DOHH2 (cell line): ENCODE results near the gene CACNA2D1.

ENCODE experiments used
- H3F3A ChIP-seq: fragments of 200-600 bp; sonication (generic), shearing (Covaris generic); 2 replicates; pipeline ENCODE4 v1.6.0; 2016; ENCODE audit warnings: antibody characterized with exemption, mild to moderate bottlenecking; ENCODE audit not compliant: control insufficient read depth, insufficient read depth
- H3K27ac ChIP-seq: fragments of 200-600 bp; sonication (generic); 2 replicates; pipeline ENCODE4 v1.5.1; 2014; ENCODE audit warnings: low read depth, mild to moderate bottlenecking, low read length, moderate library complexity
- H3K27me3 ChIP-seq: fragments of 200-600 bp; sonication (generic); 2 replicates; pipeline ENCODE4 v1.6.1; 2014; ENCODE audit warnings: mild to moderate bottlenecking, low read length, mixed read lengths; ENCODE audit not compliant: control insufficient read depth
- H3K36me3 ChIP-seq: fragments of 200-600 bp; sonication (generic); 2 replicates; pipeline ENCODE4 v1.6.1; 2014; ENCODE audit warnings: mild to moderate bottlenecking, low read length, moderate library complexity, mixed read lengths; ENCODE audit not compliant: control insufficient read depth
- H3K4me1 ChIP-seq: fragments of 200-600 bp; sonication (generic); 2 replicates; pipeline ENCODE4 v1.6.1; 2014; ENCODE audit warnings: mild to moderate bottlenecking, low read length, mixed read lengths; ENCODE audit not compliant: control insufficient read depth
- H3K4me2 ChIP-seq: fragments of 200-600 bp; sonication (generic); 2 replicates; pipeline ENCODE4 v1.6.0; 2014; ENCODE audit warnings: mild to moderate bottlenecking, low read length, moderate library complexity
- H3K4me3 ChIP-seq: fragments of 200-600 bp; sonication (generic); 2 replicates; pipeline ENCODE4 v1.5.1; 2014; ENCODE audit warnings: mild to moderate bottlenecking, low read length, mixed read lengths
- H3K79me2 ChIP-seq: fragments of 200-600 bp; sonication (generic); 2 replicates; pipeline ENCODE4 v1.6.1; 2014; ENCODE audit warnings: mild to moderate bottlenecking, low read length, mixed read lengths; ENCODE audit not compliant: control insufficient read depth
- H3K9me2 ChIP-seq: fragments of 200-600 bp; sonication (generic); replicated peaks from 2 replicates; pipeline ENCODE4 v1.6.1; 2014; ENCODE audit warnings: mild to moderate bottlenecking, low read length, mixed read lengths; ENCODE audit not compliant: control insufficient read depth
- H3K9me3 ChIP-seq: fragments of 200-600 bp; sonication (generic); 2 replicates; pipeline ENCODE4 v1.6.1; 2014; ENCODE audit warnings: antibody characterized with exemption, low read length, mixed read lengths; ENCODE audit not compliant: control insufficient read depth, insufficient read depth
- H4K20me1 ChIP-seq: fragments of 200-600 bp; sonication (generic); 2 replicates; pipeline ENCODE4 v1.6.0; 2014; ENCODE audit warnings: low read depth, mild to moderate bottlenecking, antibody characterized with exemption, low read length, moderate library complexity; ENCODE audit not compliant: control insufficient read depth, insufficient read depth
- CTCF ChIP-seq: fragments of 200-600 bp; sonication (generic); IDR thresholded peaks from one replicate; pipeline ENCODE4 v1.5.1; 2014; ENCODE audit warnings: antibody characterized with exemption, mild to moderate bottlenecking, low read depth, low read length; ENCODE audit not compliant: poor library complexity, severe bottlenecking
- EZH2phosphoT487 ChIP-seq: fragments of 200-600 bp; sonication (generic); IDR thresholded peaks from 2 replicates; pipeline ENCODE4 v1.6.1; 2017; ENCODE audit warnings: borderline replicate concordance, mild to moderate bottlenecking, antibody characterized with exemption, low read length, moderate library complexity, mixed read lengths

The CACNA2D1 gene

GRCh38 chr7:82091126-82091684 is 352.4 kb downstream of the CACNA2D1 start:
- H3K79me2 ChIP-seq = no peaks in the 10 kb centered on the region
- H4K20me1 ChIP-seq = no peaks in the 10 kb centered on the region
- no peak overlapping the region for H3K27ac ChIP-seq
- no peaks in the 10 kb centered on the region for H3K27me3 ChIP-seq
- H3F3A ChIP-seq = no peaks in the 10 kb centered on the region
- no peaks in the 10 kb centered on the region for H3K36me3 ChIP-seq
- no peaks in the 10 kb centered on the region for H3K4me1 ChIP-seq
- no peak overlapping the region for H3K4me2 ChIP-seq
- no peaks in the 10 kb centered on the region for H3K9me2 ChIP-seq
- H3K9me3 ChIP-seq = no peaks in the 10 kb centered on the region
- no peak overlapping the region for H3K4me3 ChIP-seq
- TF ChIP-seq EZH2phosphoT487 (no peak), CTCF (no peak)

GRCh38 chr7:82087099-82087498 is 356.5 kb downstream of the CACNA2D1 start:
- Histone ChIP-seq H4K20me1 (no peaks in the 10 kb centered on the region), H3K27ac (no peak overlapping the region)
- TF ChIP-seq CTCF (no peak), EZH2phosphoT487 (no peak)

GRCh38 chr7:82085116-82085515 is 358.5 kb downstream of the CACNA2D1 start:
- TF ChIP-seq CTCF = no peak
- no peak for TF ChIP-seq EZH2phosphoT487
- H3F3A ChIP-seq = no peaks in the 10 kb centered on the region
- no peaks in the 10 kb centered on the region for H3K79me2 ChIP-seq
- H4K20me1 ChIP-seq = no peaks in the 10 kb centered on the region
- H3K36me3 ChIP-seq = no peaks in the 10 kb centered on the region
- no peak overlapping the region for H3K4me3 ChIP-seq
- no peaks in the 10 kb centered on the region for H3K27me3 ChIP-seq
- H3K9me3 ChIP-seq = no peaks in the 10 kb centered on the region
- H3K4me1 ChIP-seq = no peaks in the 10 kb centered on the region
- H3K4me2 ChIP-seq = no peak overlapping the region
- no peaks in the 10 kb centered on the region for H3K9me2 ChIP-seq
- H3K27ac ChIP-seq = no peak overlapping the region

More at GRCh38 chr7:82087099-82087498, 356.5 kb downstream of the CACNA2D1 start:
- Histone ChIP-seq H3K36me3 (no peaks in the 10 kb centered on the region), H3K4me2 (no peak overlapping the region), H3K79me2 (no peaks in the 10 kb centered on the region), H3K27me3 (no peaks in the 10 kb centered on the region), H3F3A (no peaks in the 10 kb centered on the region), H3K4me3 (no peak overlapping the region), H3K9me3 (no peaks in the 10 kb centered on the region), H3K9me2 (no peaks in the 10 kb centered on the region), H3K4me1 (no peaks in the 10 kb centered on the region)
